ENCODE results near the gene THSD4. TPM values are rescaled to one million over a fixed set of nuclear protein-coding genes. Genes with fewer than 3 reads are reported as not detected.

Gene THSD4
- total and polyA plus RNA-seq, 9 of the 15 experiments (the other 6 are each of a cell fraction or from before 2014, with no cell fraction given) = 0.04 TPM; not detected in 5

DNA sequence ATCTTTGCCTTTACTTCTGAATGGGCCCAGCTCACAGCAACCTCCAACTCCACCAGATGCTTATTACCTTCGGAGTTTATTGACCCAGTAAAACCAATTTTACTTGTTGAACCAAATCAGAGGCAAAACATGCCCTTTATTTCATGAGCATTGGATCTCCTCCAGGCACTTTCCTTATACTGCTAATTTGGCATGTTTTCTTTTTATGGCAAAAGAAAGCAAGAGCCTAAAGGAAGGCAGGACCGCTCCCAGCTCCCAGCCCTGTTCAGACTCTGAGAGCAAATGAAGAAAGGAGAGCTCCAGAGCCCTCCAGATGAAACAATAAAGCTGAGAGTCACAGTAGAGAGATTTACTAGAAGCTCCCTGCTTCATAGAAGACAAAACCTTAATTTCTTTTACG, 613.6 kb downstream of the THSD4 start (continued):
- TF ChIP-seq, protein P1, sequence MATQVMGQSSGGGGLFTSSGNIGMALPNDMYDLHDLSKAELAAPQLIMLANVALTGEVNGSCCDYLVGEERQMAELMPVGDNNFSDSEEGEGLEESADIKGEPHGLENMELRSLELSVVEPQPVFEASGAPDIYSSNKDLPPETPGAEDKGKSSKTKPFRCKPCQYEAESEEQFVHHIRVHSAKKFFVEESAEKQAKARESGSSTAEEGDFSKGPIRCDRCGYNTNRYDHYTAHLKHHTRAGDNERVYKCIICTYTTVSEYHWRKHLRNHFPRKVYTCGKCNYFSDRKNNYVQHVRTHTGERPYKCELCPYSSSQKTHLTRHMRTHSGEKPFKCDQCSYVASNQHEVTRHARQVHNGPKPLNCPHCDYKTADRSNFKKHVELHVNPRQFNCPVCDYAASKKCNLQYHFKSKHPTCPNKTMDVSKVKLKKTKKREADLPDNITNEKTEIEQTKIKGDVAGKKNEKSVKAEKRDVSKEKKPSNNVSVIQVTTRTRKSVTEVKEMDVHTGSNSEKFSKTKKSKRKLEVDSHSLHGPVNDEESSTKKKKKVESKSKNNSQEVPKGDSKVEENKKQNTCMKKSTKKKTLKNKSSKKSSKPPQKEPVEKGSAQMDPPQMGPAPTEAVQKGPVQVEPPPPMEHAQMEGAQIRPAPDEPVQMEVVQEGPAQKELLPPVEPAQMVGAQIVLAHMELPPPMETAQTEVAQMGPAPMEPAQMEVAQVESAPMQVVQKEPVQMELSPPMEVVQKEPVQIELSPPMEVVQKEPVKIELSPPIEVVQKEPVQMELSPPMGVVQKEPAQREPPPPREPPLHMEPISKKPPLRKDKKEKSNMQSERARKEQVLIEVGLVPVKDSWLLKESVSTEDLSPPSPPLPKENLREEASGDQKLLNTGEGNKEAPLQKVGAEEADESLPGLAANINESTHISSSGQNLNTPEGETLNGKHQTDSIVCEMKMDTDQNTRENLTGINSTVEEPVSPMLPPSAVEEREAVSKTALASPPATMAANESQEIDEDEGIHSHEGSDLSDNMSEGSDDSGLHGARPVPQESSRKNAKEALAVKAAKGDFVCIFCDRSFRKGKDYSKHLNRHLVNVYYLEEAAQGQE (IDR thresholded peaks at IDR 0.05; ENCODE audit: borderline replicate concordance) = no peak
- TF ChIP-seq, protein P1 (CRISPR knock-in tag; IDR thresholded peaks at IDR 0.05; ENCODE audit: low read depth) = no peak
- no peak for TF ChIP-seq GATAD2B (IDR thresholded peaks at IDR 0.05; ENCODE audit: borderline replicate concordance)
- TF ChIP-seq, protein P2, sequence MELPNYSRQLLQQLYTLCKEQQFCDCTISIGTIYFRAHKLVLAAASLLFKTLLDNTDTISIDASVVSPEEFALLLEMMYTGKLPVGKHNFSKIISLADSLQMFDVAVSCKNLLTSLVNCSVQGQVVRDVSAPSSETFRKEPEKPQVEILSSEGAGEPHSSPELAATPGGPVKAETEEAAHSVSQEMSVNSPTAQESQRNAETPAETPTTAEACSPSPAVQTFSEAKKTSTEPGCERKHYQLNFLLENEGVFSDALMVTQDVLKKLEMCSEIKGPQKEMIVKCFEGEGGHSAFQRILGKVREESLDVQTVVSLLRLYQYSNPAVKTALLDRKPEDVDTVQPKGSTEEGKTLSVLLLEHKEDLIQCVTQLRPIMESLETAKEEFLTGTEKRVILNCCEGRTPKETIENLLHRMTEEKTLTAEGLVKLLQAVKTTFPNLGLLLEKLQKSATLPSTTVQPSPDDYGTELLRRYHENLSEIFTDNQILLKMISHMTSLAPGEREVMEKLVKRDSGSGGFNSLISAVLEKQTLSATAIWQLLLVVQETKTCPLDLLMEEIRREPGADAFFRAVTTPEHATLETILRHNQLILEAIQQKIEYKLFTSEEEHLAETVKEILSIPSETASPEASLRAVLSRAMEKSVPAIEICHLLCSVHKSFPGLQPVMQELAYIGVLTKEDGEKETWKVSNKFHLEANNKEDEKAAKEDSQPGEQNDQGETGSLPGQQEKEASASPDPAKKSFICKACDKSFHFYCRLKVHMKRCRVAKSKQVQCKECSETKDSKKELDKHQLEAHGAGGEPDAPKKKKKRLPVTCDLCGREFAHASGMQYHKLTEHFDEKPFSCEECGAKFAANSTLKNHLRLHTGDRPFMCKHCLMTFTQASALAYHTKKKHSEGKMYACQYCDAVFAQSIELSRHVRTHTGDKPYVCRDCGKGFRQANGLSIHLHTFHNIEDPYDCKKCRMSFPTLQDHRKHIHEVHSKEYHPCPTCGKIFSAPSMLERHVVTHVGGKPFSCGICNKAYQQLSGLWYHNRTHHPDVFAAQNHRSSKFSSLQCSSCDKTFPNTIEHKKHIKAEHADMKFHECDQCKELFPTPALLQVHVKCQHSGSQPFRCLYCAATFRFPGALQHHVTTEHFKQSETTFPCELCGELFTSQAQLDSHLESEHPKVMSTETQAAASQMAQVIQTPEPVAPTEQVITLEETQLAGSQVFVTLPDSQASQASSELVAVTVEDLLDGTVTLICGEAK (IDR thresholded peaks at IDR 0.05) = no peak
- TF ChIP-seq, protein P2 (CRISPR knock-in tag; IDR thresholded peaks at IDR 0.05) = no peak
- TF ChIP-seq, protein P3, sequence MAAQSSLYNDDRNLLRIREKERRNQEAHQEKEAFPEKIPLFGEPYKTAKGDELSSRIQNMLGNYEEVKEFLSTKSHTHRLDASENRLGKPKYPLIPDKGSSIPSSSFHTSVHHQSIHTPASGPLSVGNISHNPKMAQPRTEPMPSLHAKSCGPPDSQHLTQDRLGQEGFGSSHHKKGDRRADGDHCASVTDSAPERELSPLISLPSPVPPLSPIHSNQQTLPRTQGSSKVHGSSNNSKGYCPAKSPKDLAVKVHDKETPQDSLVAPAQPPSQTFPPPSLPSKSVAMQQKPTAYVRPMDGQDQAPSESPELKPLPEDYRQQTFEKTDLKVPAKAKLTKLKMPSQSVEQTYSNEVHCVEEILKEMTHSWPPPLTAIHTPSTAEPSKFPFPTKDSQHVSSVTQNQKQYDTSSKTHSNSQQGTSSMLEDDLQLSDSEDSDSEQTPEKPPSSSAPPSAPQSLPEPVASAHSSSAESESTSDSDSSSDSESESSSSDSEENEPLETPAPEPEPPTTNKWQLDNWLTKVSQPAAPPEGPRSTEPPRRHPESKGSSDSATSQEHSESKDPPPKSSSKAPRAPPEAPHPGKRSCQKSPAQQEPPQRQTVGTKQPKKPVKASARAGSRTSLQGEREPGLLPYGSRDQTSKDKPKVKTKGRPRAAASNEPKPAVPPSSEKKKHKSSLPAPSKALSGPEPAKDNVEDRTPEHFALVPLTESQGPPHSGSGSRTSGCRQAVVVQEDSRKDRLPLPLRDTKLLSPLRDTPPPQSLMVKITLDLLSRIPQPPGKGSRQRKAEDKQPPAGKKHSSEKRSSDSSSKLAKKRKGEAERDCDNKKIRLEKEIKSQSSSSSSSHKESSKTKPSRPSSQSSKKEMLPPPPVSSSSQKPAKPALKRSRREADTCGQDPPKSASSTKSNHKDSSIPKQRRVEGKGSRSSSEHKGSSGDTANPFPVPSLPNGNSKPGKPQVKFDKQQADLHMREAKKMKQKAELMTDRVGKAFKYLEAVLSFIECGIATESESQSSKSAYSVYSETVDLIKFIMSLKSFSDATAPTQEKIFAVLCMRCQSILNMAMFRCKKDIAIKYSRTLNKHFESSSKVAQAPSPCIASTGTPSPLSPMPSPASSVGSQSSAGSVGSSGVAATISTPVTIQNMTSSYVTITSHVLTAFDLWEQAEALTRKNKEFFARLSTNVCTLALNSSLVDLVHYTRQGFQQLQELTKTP (IDR thresholded peaks at IDR 0.05; ENCODE audit: low read depth in 1 of 2, partially characterized antibody in 2 of 2) = no peak
